ENCODE results near the gene GPRC5C.

DNA sequence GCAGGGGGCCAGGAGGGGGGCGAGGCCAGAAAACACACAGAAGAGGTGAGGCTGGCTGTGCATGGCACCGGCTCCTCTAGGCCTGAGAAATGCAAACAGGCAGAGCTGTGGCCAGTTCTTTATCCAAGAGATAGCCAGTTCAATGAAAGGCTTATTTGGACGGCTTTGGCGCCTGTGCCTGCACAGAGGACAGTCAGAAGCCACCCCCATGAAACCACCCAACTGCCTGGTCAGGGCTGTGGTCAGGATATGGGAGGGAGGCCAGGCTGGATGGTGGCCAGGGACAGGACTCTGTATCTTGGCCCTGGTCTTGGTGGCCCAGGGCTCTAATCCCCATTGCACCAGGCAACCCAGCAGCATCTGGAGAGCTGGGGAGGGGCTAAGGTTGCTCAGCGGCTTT, 24.5 kb upstream of the GPRC5C start:
- TF ChIP-seq, protein P1, sequence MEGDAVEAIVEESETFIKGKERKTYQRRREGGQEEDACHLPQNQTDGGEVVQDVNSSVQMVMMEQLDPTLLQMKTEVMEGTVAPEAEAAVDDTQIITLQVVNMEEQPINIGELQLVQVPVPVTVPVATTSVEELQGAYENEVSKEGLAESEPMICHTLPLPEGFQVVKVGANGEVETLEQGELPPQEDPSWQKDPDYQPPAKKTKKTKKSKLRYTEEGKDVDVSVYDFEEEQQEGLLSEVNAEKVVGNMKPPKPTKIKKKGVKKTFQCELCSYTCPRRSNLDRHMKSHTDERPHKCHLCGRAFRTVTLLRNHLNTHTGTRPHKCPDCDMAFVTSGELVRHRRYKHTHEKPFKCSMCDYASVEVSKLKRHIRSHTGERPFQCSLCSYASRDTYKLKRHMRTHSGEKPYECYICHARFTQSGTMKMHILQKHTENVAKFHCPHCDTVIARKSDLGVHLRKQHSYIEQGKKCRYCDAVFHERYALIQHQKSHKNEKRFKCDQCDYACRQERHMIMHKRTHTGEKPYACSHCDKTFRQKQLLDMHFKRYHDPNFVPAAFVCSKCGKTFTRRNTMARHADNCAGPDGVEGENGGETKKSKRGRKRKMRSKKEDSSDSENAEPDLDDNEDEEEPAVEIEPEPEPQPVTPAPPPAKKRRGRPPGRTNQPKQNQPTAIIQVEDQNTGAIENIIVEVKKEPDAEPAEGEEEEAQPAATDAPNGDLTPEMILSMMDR (IDR thresholded peaks at IDR 0.05), result no peak
- TF ChIP-seq EZH2 (IDR thresholded peaks at IDR 0.05; ENCODE audit: borderline replicate concordance, insufficient read depth, low read depth, low read length, poor library complexity, severe bottlenecking), result no peak

All from B cell (primary cell).